Endothelial cell (in vitro differentiated cells): ENCODE data around the gene MST1. TPM values are rescaled to one million over a fixed set of nuclear protein-coding genes. Genes with fewer than 3 reads are reported as not detected.

Source experiments
- DNase-seq: peaks from one replicate; pipeline ENCODE4 v3.0.0; 2021; ENCODE audit warnings: low spot score
- H3K27ac Mint-ChIP-seq: one replicate; pipeline ENCODE4 v1.8.0; 2021; ENCODE audit warnings: mixed read lengths, inconsistent platforms; ENCODE audit not compliant: unreplicated experiment
- H3K27me3 Mint-ChIP-seq: one replicate; pipeline ENCODE4 v1.8.0; 2021; ENCODE audit warnings: mild to moderate bottlenecking, moderate library complexity, mixed read lengths, inconsistent platforms; ENCODE audit not compliant: unreplicated experiment
- H3K36me3 Mint-ChIP-seq: one replicate; pipeline ENCODE4 v1.8.0; 2021; ENCODE audit warnings: mild to moderate bottlenecking, low read depth, mixed read lengths, inconsistent platforms; ENCODE audit not compliant: unreplicated experiment
- H3K4me1 Mint-ChIP-seq: one replicate; pipeline ENCODE4 v1.8.0; 2021; ENCODE audit warnings: mild to moderate bottlenecking, mixed read lengths, inconsistent platforms; ENCODE audit not compliant: unreplicated experiment
- H3K4me3 Mint-ChIP-seq: one replicate; pipeline ENCODE4 v1.8.0; 2021; ENCODE audit warnings: mild to moderate bottlenecking, mixed read lengths, inconsistent platforms; ENCODE audit not compliant: unreplicated experiment
- H3K9me3 Mint-ChIP-seq: one replicate; pipeline ENCODE4 v1.8.0; 2021; ENCODE audit warnings: mixed read lengths, inconsistent platforms; ENCODE audit not compliant: unreplicated experiment
- CTCF ChIP-seq: fragments of 200-600 bp; sonication (generic); IDR thresholded peaks from one replicate; pipeline ENCODE4 v1.5.0; 2021; ENCODE audit warnings: antibody characterized with exemption; ENCODE audit not compliant: unreplicated experiment
- total RNA-seq: library from RNA; stranded (reverse); fragmentation: NEBNext Ultra II Directional; extraction: Animal tissue kit (Norgen Biotek cat#: 25700); gene quantifications from one replicate; pipeline ENCODE4 v1.2.1, GENCODE V29; 2021; ENCODE audit not compliant: unreplicated experiment

Gene MST1
- total RNA-seq, 1 donor from 2014 or later, result 22.0 TPM

GRCh38 chr3:49663831-49664230 lies 25.4 kb downstream of the MST1 start:
- no peak overlapping the region for H3K4me3 Mint-ChIP-seq
- no peak for DNase-seq
- H3K4me1 Mint-ChIP-seq, result peaks cover 8% of the 10 kb centered on the region
- TF ChIP-seq CTCF, result no peak
- H3K27me3 Mint-ChIP-seq, result peaks cover 10% of the 10 kb centered on the region
- no peaks in the 10 kb centered on the region for H3K9me3 Mint-ChIP-seq
- H3K36me3 Mint-ChIP-seq, result peaks cover 3% of the 10 kb centered on the region
- no peak overlapping the region for H3K27ac Mint-ChIP-seq

DNA sequence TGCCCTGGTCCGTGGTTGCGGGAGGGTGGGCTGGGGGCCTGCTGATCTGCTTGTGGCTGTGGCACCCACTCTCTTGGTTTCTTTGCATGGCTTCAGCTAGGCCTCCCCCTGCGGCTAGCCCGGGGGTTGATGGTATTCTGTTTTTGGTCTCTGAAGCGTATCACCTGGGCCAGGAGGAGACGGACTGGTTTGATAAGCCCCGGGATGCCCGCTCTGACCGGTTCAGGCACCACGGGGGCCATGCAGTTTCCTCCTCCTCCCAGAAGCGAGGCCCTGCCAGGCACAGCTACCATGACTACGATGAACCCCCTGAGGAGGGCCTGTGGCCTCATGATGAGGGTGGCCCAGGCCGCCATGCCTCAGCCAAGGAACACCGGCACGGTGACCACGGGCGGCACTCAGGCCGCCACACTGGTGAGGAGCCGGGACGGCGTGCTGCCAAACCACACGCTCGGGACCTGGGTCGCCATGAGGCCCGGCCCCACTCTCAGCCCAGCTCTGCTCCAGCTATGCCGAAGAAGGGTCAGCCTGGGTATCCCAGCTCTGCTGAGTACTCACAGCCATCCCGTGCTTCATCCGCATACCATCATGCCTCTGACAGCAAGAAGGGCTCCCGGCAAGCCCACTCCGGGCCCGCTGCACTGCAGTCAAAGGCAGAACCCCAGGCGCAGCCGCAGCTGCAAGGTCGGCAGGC lies 26.4 kb downstream of the MST1 start:
- no peak for DNase-seq
- Mint-ChIP-seq H3K4me1 (peaks cover 8% of the 10 kb centered on the region), H3K27ac (no peak overlapping the region), H3K36me3 (peaks cover 3% of the 10 kb centered on the region), H3K9me3 (no peaks in the 10 kb centered on the region), H3K27me3 (peaks cover 8% of the 10 kb centered on the region), H3K4me3 (no peak overlapping the region)
- no peak for TF ChIP-seq CTCF

GRCh38 chr3:49662021-49662420 lies 27.3 kb downstream of the MST1 start:
- DNase-seq, result no peak
- peaks cover 8% of the 10 kb centered on the region for H3K27me3 Mint-ChIP-seq

DNA sequence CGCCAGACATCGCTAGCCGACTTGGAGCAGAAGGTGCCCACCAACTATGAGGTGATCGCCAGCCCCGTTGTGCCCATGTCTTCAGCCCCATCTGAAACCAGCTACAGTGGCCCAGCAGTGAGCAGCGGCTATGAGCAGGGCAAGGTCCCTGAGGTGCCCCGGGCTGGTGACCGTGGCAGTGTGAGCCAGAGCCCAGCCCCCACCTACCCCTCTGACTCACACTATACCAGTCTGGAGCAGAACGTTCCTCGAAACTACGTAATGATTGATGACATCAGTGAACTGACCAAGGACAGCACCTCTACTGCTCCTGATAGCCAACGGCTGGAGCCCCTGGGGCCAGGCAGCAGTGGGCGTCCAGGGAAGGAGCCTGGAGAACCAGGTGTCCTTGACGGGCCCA lies 28.0 kb downstream of the MST1 start:
- Mint-ChIP-seq H3K27ac (no peak overlapping the region), H3K4me3 (no peak overlapping the region), H3K27me3 (peaks cover 8% of the 10 kb centered on the region), H3K36me3 (peaks cover 3% of the 10 kb centered on the region), H3K4me1 (peaks cover 5% of the 10 kb centered on the region), H3K9me3 (no peaks in the 10 kb centered on the region)
- TF ChIP-seq CTCF, result no peak
- no peak for DNase-seq

More at GRCh38 chr3:49662021-49662420, 27.3 kb downstream of the MST1 start:
- Mint-ChIP-seq H3K9me3 (no peaks in the 10 kb centered on the region), H3K4me3 (no peak overlapping the region), H3K4me1 (peaks cover 8% of the 10 kb centered on the region), H3K27ac (no peak overlapping the region), H3K36me3 (peaks cover 3% of the 10 kb centered on the region)
- no peak for TF ChIP-seq CTCF

DNA sequence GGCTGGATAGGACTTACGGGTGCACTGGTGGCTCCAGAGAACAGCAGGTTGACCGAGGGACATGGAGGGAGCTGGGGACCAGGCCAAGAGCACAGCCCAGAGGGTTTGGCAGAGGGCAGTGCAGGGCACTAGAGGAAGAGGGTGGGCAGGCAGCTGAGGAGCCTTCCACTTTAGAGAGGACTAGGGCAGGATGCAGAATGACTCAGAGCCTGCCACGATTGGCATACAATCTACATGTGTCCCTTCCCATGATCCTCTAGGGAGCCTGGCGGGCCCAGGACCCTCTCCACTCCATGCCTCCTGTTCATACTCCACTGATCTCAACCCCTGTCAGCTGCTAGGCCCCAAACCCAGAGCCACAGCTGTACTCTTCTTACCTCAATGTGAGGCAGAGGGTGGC lies 29.5 kb downstream of the MST1 start:
- Mint-ChIP-seq H3K36me3 (peaks cover 3% of the 10 kb centered on the region), H3K9me3 (no peaks in the 10 kb centered on the region), H3K27me3 (peaks cover 8% of the 10 kb centered on the region), H3K27ac (no peak overlapping the region), H3K4me1 (no peaks in the 10 kb centered on the region), H3K4me3 (no peak overlapping the region)
- DNase-seq, result no peak
- TF ChIP-seq CTCF, result no peak
